OCI-LY7 (cell line): ENCODE results near the gene NCOA3.

ENCODE experiments used
- CTCF ChIP-seq: fragments of 200-600 bp; sonication (generic); conservative IDR thresholded peaks from 2 replicates; pipeline ENCODE4 v1.5.1; 2014; ENCODE audit warnings: mild to moderate bottlenecking, antibody characterized with exemption, low read length, moderate library complexity, mixed read lengths
- EZH2phosphoT487 ChIP-seq: fragments of 200-600 bp; sonication (generic); IDR thresholded peaks from 2 replicates; pipeline ENCODE4 v1.6.1; 2018; ENCODE audit warnings: low read depth, borderline replicate concordance, mild to moderate bottlenecking, mixed run types, antibody characterized with exemption, low read length, moderate library complexity, mixed read lengths

DNA sequence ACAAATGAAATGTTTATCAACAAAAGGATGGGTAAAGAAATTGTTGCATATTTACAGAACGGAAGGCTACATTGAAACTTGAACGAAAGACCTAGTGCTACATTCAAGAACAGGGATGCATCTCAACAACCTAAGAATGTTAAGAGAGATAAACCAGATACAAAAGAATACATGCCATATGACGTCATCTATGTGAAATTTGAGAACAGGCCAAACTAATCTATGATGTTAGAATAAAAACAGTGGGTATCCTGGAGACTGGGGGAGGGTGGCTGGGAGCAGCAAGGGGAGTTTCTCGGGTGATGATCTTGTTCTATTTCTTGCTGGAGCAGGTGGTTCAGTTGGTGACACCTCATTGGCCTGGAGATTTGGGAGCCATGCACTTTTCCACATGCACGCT, 202.1 kb downstream of the NCOA3 start:
- TF ChIP-seq CTCF = no peak
- no peak for TF ChIP-seq EZH2phosphoT487
